Mesothelial cell of epicardium (in vitro differentiated cells): ENCODE data around the gene THAP3. TPM values are rescaled to one million over a fixed set of nuclear protein-coding genes. Genes with fewer than 3 reads are reported as not detected.

Source experiments
- DNase-seq, 2 experiments: peaks; one replicate each; pipeline ENCODE4 v3.0.0; 2021; ENCODE audit warnings: low spot score in 2 of 2; ENCODE audit not compliant: unreplicated experiment in 2 of 2
- H3K27ac Mint-ChIP-seq: 2 replicates; pipeline ENCODE4 v1.8.0; 2021; ENCODE audit warnings: mixed read lengths
- H3K27me3 Mint-ChIP-seq: 2 replicates; pipeline ENCODE4 v1.8.0; 2021; ENCODE audit warnings: low read depth, mixed read lengths
- H3K36me3 Mint-ChIP-seq: 2 replicates; pipeline ENCODE4 v1.8.0; 2021; ENCODE audit warnings: mixed read lengths
- H3K4me1 Mint-ChIP-seq: 2 replicates; pipeline ENCODE4 v1.8.0; 2021; ENCODE audit warnings: mixed read lengths
- H3K4me3 Mint-ChIP-seq: 2 replicates; pipeline ENCODE4 v1.8.0; 2021; ENCODE audit warnings: mild to moderate bottlenecking, moderate library complexity, mixed read lengths
- H3K9me3 Mint-ChIP-seq: 2 replicates; pipeline ENCODE4 v1.8.0; 2021; ENCODE audit warnings: mixed read lengths
- total RNA-seq: library from RNA; stranded (reverse); gene quantifications from 3 replicates; pipeline ENCODE4 v1.2.1, GENCODE V29; 2021
- TF ChIP-seq, protein P1 (sequence below): fragments of 200-600 bp; sonication (generic); IDR thresholded peaks from one replicate; pipeline ENCODE4 v1.5.0; 2021; ENCODE audit warnings: antibody characterized with exemption; ENCODE audit not compliant: unreplicated experiment

THAP3 gene
- total RNA-seq, 1 donor from 2014 or later: 22.9 TPM

DNA sequence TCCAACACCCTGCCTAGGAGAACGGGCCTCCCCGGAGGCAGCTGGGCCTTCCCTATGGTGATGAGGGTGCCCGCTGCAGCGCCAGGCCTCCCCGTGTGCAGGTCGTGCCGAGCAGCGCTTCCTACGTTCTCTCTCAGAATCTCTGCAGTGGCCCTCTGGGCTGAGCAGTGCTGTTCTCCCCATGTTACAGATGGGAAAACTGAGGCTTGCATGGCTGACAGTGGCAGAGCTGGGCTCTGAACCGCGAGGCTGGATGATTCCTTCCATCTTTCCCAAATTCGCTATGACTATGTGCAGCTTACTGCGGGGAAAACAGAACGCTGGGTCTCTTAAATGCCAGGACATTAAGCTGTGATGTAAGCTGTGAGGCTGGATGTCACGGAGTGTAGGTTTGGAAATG, 30.9 kb upstream of the THAP3 start:
- Mint-ChIP-seq H3K27me3 (no peaks in the 10 kb centered on the region), H3K36me3 (peaks cover 11% of the 10 kb centered on the region), H3K27ac (no peak overlapping the region), H3K9me3 (no peaks in the 10 kb centered on the region), H3K4me1 (peaks cover 12% of the 10 kb centered on the region), H3K4me3 (no peak overlapping the region)
- TF ChIP-seq, protein P1, sequence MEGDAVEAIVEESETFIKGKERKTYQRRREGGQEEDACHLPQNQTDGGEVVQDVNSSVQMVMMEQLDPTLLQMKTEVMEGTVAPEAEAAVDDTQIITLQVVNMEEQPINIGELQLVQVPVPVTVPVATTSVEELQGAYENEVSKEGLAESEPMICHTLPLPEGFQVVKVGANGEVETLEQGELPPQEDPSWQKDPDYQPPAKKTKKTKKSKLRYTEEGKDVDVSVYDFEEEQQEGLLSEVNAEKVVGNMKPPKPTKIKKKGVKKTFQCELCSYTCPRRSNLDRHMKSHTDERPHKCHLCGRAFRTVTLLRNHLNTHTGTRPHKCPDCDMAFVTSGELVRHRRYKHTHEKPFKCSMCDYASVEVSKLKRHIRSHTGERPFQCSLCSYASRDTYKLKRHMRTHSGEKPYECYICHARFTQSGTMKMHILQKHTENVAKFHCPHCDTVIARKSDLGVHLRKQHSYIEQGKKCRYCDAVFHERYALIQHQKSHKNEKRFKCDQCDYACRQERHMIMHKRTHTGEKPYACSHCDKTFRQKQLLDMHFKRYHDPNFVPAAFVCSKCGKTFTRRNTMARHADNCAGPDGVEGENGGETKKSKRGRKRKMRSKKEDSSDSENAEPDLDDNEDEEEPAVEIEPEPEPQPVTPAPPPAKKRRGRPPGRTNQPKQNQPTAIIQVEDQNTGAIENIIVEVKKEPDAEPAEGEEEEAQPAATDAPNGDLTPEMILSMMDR: no peak
- DNase-seq: no peak

DNA sequence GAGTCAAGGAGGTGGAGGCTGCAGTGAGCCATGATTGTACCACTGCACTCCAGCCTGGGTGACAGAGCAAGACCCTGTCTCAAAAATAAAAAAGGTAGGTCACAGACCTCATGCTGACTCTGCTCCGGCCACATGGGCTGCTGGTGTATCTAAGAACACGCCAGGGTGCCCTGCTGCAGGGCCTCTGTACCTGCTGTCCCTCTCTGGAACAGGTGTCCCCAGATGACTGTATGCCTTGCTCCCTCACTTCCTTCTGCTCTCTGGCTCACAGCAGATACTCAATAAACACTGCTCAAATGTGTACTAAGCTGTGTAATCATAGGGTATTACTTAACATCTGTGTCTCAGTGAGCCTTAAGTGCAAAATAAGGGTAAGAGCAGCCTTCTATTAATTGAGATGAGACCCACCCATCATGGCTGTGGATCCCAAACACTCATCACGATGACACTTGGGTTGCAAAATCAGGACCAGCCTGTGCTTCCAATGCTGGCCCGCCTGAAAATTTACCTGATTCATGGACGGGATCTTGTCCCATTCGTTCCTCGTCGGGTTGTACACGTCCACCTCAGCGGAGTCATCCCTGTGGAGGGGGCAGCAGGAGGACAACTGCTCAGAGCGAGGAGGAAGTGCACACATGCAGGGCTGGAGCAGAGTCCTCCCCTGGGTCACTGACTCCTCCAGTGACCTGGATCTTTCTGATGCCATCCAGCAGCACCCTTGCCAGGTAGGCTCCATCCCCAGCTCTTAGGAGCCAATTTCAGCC, 29.5 kb upstream of the THAP3 start:
- DNase-seq: no peak
- Mint-ChIP-seq H3K36me3 (peaks cover 11% of the 10 kb centered on the region), H3K27me3 (no peaks in the 10 kb centered on the region), H3K4me3 (no peak overlapping the region), H3K4me1 (peaks cover 22% of the 10 kb centered on the region), H3K27ac (no peak overlapping the region), H3K9me3 (no peaks in the 10 kb centered on the region)
- TF ChIP-seq, protein P1: no peak

DNA sequence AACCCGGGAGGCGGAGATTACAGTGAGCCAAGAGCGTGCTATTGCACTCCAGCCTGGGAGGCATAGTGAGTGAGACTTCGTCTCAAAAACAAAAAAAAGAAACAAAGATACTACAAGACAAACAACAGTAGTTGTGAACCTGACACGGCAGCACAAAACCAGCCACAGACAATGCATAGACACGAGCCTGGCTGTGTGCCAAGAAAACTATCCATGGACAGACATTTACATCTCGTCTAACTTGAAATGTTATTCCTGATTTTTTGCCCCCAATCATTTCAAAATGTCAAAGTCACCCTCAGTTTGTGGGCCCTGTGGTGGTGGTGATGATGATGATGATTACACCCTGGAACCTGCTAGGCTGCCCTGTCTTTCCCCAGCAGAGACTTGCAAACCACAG, 28.3 kb upstream of the THAP3 start:
- no peak overlapping the region for H3K27ac Mint-ChIP-seq
- TF ChIP-seq, protein P1: no peak
- peaks cover 11% of the 10 kb centered on the region for H3K36me3 Mint-ChIP-seq
- peaks cover 32% of the 10 kb centered on the region for H3K4me1 Mint-ChIP-seq
- no peaks in the 10 kb centered on the region for H3K9me3 Mint-ChIP-seq
- no peak for DNase-seq
- H3K4me3 Mint-ChIP-seq: no peak overlapping the region
- no peaks in the 10 kb centered on the region for H3K27me3 Mint-ChIP-seq

DNA sequence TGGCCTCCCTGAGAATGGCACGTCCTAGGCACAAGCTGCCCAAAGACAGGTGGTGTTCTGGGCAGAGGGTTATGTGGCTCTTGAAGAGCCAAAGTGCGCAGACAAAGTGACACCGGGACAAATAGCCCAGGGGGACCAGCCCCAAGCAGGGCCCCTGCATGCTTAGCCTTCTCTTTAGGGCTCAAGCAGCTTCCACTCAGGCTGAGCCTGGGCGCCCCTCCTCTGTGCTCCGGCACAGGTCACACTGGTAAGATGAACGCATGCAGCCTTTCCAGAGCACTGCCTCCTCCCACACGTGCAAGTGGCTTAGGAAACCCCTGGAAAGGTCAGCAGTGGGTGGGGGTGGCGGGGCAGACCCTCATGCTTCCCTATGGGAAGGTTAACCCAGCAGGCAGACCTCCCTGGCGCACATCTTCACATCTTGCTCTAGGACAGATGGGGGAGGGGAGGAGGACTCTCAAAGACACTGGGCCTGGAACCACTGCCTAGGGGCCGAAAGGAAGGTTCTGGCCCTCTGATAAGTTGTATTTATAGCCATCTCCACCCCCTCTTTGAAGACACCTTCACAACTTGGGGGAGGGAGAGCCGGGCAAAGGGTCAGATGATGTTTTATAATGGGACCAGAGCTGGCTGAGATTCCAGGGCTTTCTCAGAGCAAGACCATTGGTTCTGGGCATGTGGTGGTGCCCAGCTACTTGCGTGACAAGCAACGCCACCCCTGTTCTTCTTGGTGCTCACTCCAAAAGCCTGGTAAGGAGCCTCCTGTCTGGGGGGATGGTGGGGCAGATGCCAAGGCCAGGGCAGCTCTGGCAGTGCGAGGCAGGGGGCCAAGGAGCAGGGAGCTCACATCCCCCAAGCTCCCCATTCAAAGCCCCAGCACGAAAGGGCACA, 27.5 kb upstream of the THAP3 start:
- TF ChIP-seq, protein P1: no peak
- no peak overlapping the region for H3K4me3 Mint-ChIP-seq
- no peaks in the 10 kb centered on the region for H3K9me3 Mint-ChIP-seq
- no peak for DNase-seq
- no peaks in the 10 kb centered on the region for H3K27me3 Mint-ChIP-seq
- peaks cover 32% of the 10 kb centered on the region for H3K4me1 Mint-ChIP-seq
- H3K36me3 Mint-ChIP-seq: peaks cover 11% of the 10 kb centered on the region
- no peak overlapping the region for H3K27ac Mint-ChIP-seq

DNA sequence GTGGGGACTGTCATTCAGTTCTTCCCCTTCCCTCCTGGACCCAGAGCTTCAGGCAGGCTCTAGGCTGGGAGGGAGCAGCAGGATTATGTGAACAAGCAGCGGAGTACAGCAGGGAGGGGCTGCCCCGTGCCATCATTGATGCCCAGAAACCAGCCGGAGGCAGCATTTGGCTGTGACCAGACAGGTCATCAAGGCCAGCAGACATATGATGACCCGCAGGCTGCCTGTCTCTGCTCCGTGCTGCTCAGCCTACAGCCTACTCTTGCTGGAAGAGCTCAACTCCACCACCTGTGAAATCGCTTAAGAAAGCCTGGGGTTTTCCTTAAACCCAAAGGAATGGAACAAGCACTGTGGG, 26.9 kb upstream of the THAP3 start:
- H3K4me1 Mint-ChIP-seq: peaks cover 32% of the 10 kb centered on the region
- TF ChIP-seq, protein P1: no peak
- DNase-seq: no peak

More for the DNA sequence above, 26.9 kb upstream of the THAP3 start:
- Mint-ChIP-seq H3K4me3 (no peak overlapping the region), H3K27ac (no peak overlapping the region), H3K9me3 (no peaks in the 10 kb centered on the region), H3K36me3 (peaks cover 11% of the 10 kb centered on the region), H3K27me3 (no peaks in the 10 kb centered on the region)
